Smooth muscle cell (in vitro differentiated cells): ENCODE measurements around the gene GEN1. TPM values are rescaled to one million over a fixed set of nuclear protein-coding genes. Genes with fewer than 3 reads are reported as not detected.

Experiments used
- DNase-seq: peaks from one replicate; lab custom pipeline; 2025; ENCODE audit not compliant: unreplicated experiment; lab: John Stamatoyannopoulos, UW
- H2AFZ ChIP-seq: fragments of 200-600 bp; sonication (generic); 2 replicates; pipeline ENCODE4 v1.6.0; 2016; ENCODE audit warnings: antibody characterized with exemption, low read depth, mild to moderate bottlenecking
- H3F3A ChIP-seq: fragments of 200-600 bp; sonication (generic); 2 replicates; pipeline ENCODE4 v1.6.0; 2017; ENCODE audit warnings: antibody characterized with exemption, low read depth
- H3K27ac ChIP-seq: fragments of 200-600 bp; sonication (generic); 2 replicates; pipeline ENCODE4 v1.5.1; 2016; ENCODE audit warnings: low read depth, mild to moderate bottlenecking
- H3K27me3 ChIP-seq: fragments of 200-600 bp; sonication (generic); 2 replicates; pipeline ENCODE4 v1.6.1; 2016; ENCODE audit warnings: low read depth, mild to moderate bottlenecking
- H3K36me3 ChIP-seq: fragments of 200-600 bp; sonication (generic); 2 replicates; pipeline ENCODE4 v1.5.1; 2016; ENCODE audit warnings: low read depth
- H3K4me1 ChIP-seq: fragments of 200-600 bp; sonication (generic); 2 replicates; pipeline ENCODE4 v1.5.1; 2016; ENCODE audit warnings: low read depth
- H3K4me2 ChIP-seq: fragments of 200-600 bp; sonication (generic); 2 replicates; pipeline ENCODE4 v1.6.0; 2016; ENCODE audit warnings: mild to moderate bottlenecking
- H3K4me3 ChIP-seq: fragments of 200-600 bp; sonication (generic); 2 replicates; pipeline ENCODE4 v1.5.1; 2016; ENCODE audit warnings: mild to moderate bottlenecking
- H3K79me2 ChIP-seq: fragments of 200-600 bp; sonication (generic); 2 replicates; pipeline ENCODE4 v1.6.0; 2016; ENCODE audit warnings: low read depth, mild to moderate bottlenecking
- H3K9ac ChIP-seq: fragments of 200-600 bp; sonication (generic); 2 replicates; pipeline ENCODE4 v1.6.0; 2016; ENCODE audit warnings: low read depth
- H3K9me3 ChIP-seq: fragments of 200-600 bp; sonication (generic); replicated peaks from 2 replicates; pipeline ENCODE4 v1.5.1; 2016; ENCODE audit warnings: low read depth
- H4K20me1 ChIP-seq: fragments of 200-600 bp; sonication (generic); 2 replicates; pipeline ENCODE4 v1.6.0; 2016; ENCODE audit warnings: low read depth
- CTCF ChIP-seq: fragments of 200-600 bp; sonication (generic); IDR thresholded peaks from 2 replicates; pipeline ENCODE4 v1.5.1; 2017; ENCODE audit warnings: borderline replicate concordance, mild to moderate bottlenecking, antibody characterized with exemption; ENCODE audit not compliant: insufficient read depth, poor library complexity, severe bottlenecking
- WGBS: methylation state at CpG from one replicate; pipeline ENCODE4 v1.1.7; 2016; ENCODE audit warnings: low lambda C conversion rate; 5-methylcytosine and 5-hydroxymethylcytosine counted together
- polyA plus RNA-seq: library from polyadenylated mRNA; unstranded; fragments of >200 nt; fragmentation: Nextera tagmentation; extraction: Ambion mirVana; gene quantifications from 2 replicates; pipeline ENCODE4 v1.2.1, GENCODE V29; 2016
- total RNA-seq: library from RNA; depleted of rRNA; stranded (reverse); fragments of >200 nt; gene quantifications from 2 replicates; pipeline ENCODE4 v1.2.3, GENCODE V29; 2014

The GEN1 gene
- total and polyA plus RNA-seq, 2 experiments from 2014 or later, result 1.1 to 6.7 TPM

DNA sequence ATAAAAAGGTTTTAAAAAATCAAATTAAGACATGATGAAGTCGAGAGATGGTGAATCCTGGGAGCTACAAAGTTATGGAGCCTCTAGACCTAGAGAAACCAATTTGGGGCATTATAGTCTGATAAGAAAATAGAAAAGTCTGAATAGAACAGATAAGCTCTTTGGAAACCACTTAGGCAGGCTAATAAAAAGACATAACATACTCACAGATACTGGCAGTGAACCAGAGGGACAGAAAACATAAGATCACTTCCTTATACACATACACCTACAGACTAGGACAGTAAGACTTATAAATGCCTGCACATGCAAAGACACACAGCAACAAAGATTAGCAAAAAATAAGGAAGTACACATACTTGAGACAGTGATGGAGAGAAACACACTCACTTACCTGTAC is 20.3 kb upstream of the GEN1 start:
- Histone ChIP-seq H3K9ac (no peak overlapping the region), H3K4me1 (no peaks in the 10 kb centered on the region), H2AFZ (no peak overlapping the region), H3K36me3 (peaks cover 21% of the 10 kb centered on the region), H3K27me3 (no peaks in the 10 kb centered on the region), H4K20me1 (no peaks in the 10 kb centered on the region), H3K9me3 (no peaks in the 10 kb centered on the region), H3F3A (no peaks in the 10 kb centered on the region), H3K4me3 (no peak overlapping the region), H3K79me2 (no peaks in the 10 kb centered on the region), H3K27ac (no peak overlapping the region), H3K4me2 (no peak overlapping the region)
- TF ChIP-seq CTCF, result no peak
- no peak for DNase-seq
- 89% methylated on average over 1 of the region's 1 CpG for WGBS

DNA sequence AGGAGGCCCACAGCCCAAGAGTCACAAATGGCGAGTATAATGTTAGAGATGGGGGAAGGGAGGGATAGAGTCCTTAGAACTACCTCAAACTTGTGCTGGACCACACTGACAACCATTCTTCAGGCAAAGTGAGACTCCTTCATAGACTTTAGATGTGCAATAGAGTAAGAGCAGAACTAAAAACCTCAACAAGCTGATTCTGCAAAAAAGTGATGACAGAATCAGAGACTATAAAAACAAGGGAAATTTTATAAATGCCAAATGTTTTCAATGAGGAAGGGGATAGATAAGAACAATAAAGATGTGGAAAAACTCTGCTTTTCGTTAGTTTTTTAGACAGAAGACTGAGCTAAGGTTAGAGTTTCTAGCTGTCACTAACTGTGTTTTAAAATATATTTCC is 18.1 kb upstream of the GEN1 start:
- no peak overlapping the region for H3K4me2 ChIP-seq
- H2AFZ ChIP-seq, result no peak overlapping the region
- peaks cover 21% of the 10 kb centered on the region for H3K36me3 ChIP-seq
- H3K9ac ChIP-seq, result no peak overlapping the region
- H3K4me1 ChIP-seq, result no peaks in the 10 kb centered on the region
- no peaks in the 10 kb centered on the region for H3K79me2 ChIP-seq
- no peak overlapping the region for H3K27ac ChIP-seq
- no peaks in the 10 kb centered on the region for H4K20me1 ChIP-seq
- no peaks in the 10 kb centered on the region for H3K27me3 ChIP-seq
- no peak overlapping the region for H3K4me3 ChIP-seq
- no peak for TF ChIP-seq CTCF
- no peak for DNase-seq
- 97% methylated on average over 2 of the region's 2 CpGs for WGBS
- H3K9me3 ChIP-seq, result no peaks in the 10 kb centered on the region
- H3F3A ChIP-seq, result no peaks in the 10 kb centered on the region

GRCh38 chr2:17736989-17737388 is 16.9 kb upstream of the GEN1 start:
- no peak for DNase-seq
- Histone ChIP-seq H3K4me3 (no peak overlapping the region), H3K36me3 (peaks cover 11% of the 10 kb centered on the region), H3F3A (no peaks in the 10 kb centered on the region), H2AFZ (no peak overlapping the region), H3K79me2 (no peaks in the 10 kb centered on the region), H3K9ac (no peak overlapping the region), H3K9me3 (no peaks in the 10 kb centered on the region), H3K27me3 (no peaks in the 10 kb centered on the region), H4K20me1 (no peaks in the 10 kb centered on the region), H3K4me1 (no peaks in the 10 kb centered on the region), H3K27ac (no peak overlapping the region), H3K4me2 (no peak overlapping the region)
- TF ChIP-seq CTCF, result no peak
- WGBS, result 98% methylated on average over 1 of the region's 1 CpG

- Histone ChIP-seq H4K20me1 (no peaks in the 10 kb centered on the region), H3K9me3 (no peaks in the 10 kb centered on the region), H3F3A (no peaks in the 10 kb centered on the region), H3K4me3 (no peak overlapping the region), H3K4me1 (no peaks in the 10 kb centered on the region), H3K36me3 (peaks cover 5% of the 10 kb centered on the region), H3K27ac (no peak overlapping the region), H3K27me3 (no peaks in the 10 kb centered on the region), H3K79me2 (no peaks in the 10 kb centered on the region), H3K9ac (no peak overlapping the region), H3K4me2 (no peak overlapping the region), H2AFZ (no peak overlapping the region)
- no peak for DNase-seq
- TF ChIP-seq CTCF, result no peak
- WGBS, result 98% methylated on average over 2 of the region's 2 CpGs
Measured at GRCh38 chr2:17740203-17740602, 13.7 kb upstream of the GEN1 start.
